Uterus (tissue), 4 donors: Measurements from ENCODE around the gene ENO4. TPM values are rescaled to one million over a fixed set of nuclear protein-coding genes. Genes with fewer than 3 reads are reported as not detected.

Experiments used
- DNase-seq, 2 donors: peaks; one replicate each; pipeline ENCODE4 v3.0.0-alpha.2; 2019 to 2020
- H3K27ac ChIP-seq, 2 donors: fragments of 200-600 bp; sonication (generic); 1 replicate in 1 of 2; 2 replicates in 1 of 2; pipeline ENCODE4 v1.5.1; 2016 to 2018
- H3K27me3 ChIP-seq, 2 donors: fragments of 200-600 bp; sonication (generic); one replicate each; pipeline ENCODE4 v1.5.1; 2018 to 2019; ENCODE audit warnings: control low read depth in 1 of 2
- H3K36me3 ChIP-seq, 2 donors: fragments of 200-600 bp; sonication (generic); one replicate each; pipeline ENCODE4 v1.5.1; 2019; ENCODE audit warnings: control low read depth in 1 of 2
- H3K4me1 ChIP-seq, 2 donors: fragments of 200-600 bp; sonication (generic); one replicate each; pipeline ENCODE4 v1.5.1; 2018 to 2019; ENCODE audit warnings: control low read depth in 1 of 2
- H3K4me3 ChIP-seq, 2 donors: fragments of 200-600 bp; sonication (generic); 1 replicate in 1 of 2; 2 replicates in 1 of 2; pipeline ENCODE4 v1.5.1; 2018 to 2019; ENCODE audit warnings: mild to moderate bottlenecking in 1 of 2
- H3K9me3 ChIP-seq, 2 donors: fragments of 200-600 bp; sonication (generic); one replicate each; pipeline ENCODE4 v1.5.1; 2019; ENCODE audit warnings: control low read depth in 1 of 2
- CTCF ChIP-seq, 4 experiments: fragments of 200-600 bp in 2 of 4; fragments of 450-650 bp in 2 of 4; sonication (generic) in 2 of 4; IDR thresholded peaks; one replicate each; pipeline ENCODE4 v1.5.1; 2016 to 2019; ENCODE audit warnings: antibody characterized with exemption in 4 of 4, mild to moderate bottlenecking in 2 of 4, moderate library complexity in 1 of 4
- POLR2A ChIP-seq, 2 donors: fragments of 450-650 bp; IDR thresholded peaks; one replicate each; pipeline ENCODE4 v1.6.1; 2016; ENCODE audit warnings: antibody characterized with exemption in 2 of 2, mild to moderate bottlenecking in 1 of 2, moderate library complexity in 1 of 2
- intact Hi-C: fragments of 100-400 bp; cut with DNase I; formaldehyde crosslinking; loops from one replicate; pipeline ENCODE4 v1.15.1; 2023; ENCODE audit warnings: low total_unique reads
- total RNA-seq, 4 donors: library from RNA; depleted of rRNA in 3 of 4; stranded (reverse); fragments of >200 nt in 3 of 4; gene quantifications; one replicate each; pipeline versions ENCODE4 v1.1.0 to v1.2.4, GENCODE V29; 2014 to 2023
- donor health status: DM: yes; HTN: yes; CAD: no.

ENO4 gene
- total RNA-seq, 4 donors from 2014 or later: 0.67 to 2.6 (median 2.2) TPM; not detected in 1

- H3K27me3 ChIP-seq: no peaks in the 10 kb centered on the region
- TF ChIP-seq POLR2A (IDR thresholded peaks at IDR 0.05): no peak
- no peak for TF ChIP-seq CTCF (IDR thresholded peaks at IDR 0.05)
These were observed 4.4 kb downstream of the ENO4 start for GRCh38 chr10:116853701-116854100.

GRCh38 chr10:116857156-116857555 lies 7.9 kb downstream of the ENO4 start:
- no peak for DNase-seq
- no peaks in the 10 kb centered on the region for H3K9me3 ChIP-seq
- H3K27me3 ChIP-seq: no peaks in the 10 kb centered on the region
- no peaks in the 10 kb centered on the region for H3K36me3 ChIP-seq
- TF ChIP-seq CTCF (IDR thresholded peaks at IDR 0.05) (no peak), POLR2A (IDR thresholded peaks at IDR 0.05) (no peak)
- no peak overlapping the region for H3K4me3 ChIP-seq
- H3K4me1 ChIP-seq: no peaks in the 10 kb centered on the region
- intact Hi-C loops: no loop called here
- H3K27ac ChIP-seq: no peak overlapping the region

More at GRCh38 chr10:116853701-116854100, 4.4 kb downstream of the ENO4 start:
- H3K27ac ChIP-seq: no peak overlapping the region
- intact Hi-C loops: no loop called here
- DNase-seq: no peak
- no peak overlapping the region for H3K4me3 ChIP-seq
- no peaks in the 10 kb centered on the region for H3K4me1 ChIP-seq
- no peaks in the 10 kb centered on the region for H3K36me3 ChIP-seq
- H3K9me3 ChIP-seq: no peaks in the 10 kb centered on the region

GRCh38 chr10:116861796-116862195 lies 12.5 kb downstream of the ENO4 start:
- Histone ChIP-seq H3K4me1 (no peaks in the 10 kb centered on the region), H3K27ac (no peak overlapping the region), H3K9me3 (no peaks in the 10 kb centered on the region), H3K4me3 (no peak overlapping the region), H3K36me3 (no peaks in the 10 kb centered on the region), H3K27me3 (no peaks in the 10 kb centered on the region)
- TF ChIP-seq POLR2A (IDR thresholded peaks at IDR 0.05) (no peak), CTCF (IDR thresholded peaks at IDR 0.05) (no peak)
- DNase-seq: no peak
- intact Hi-C loops: no loop called here

- H3K9me3 ChIP-seq: no peaks in the 10 kb centered on the region
- H3K27me3 ChIP-seq: no peaks in the 10 kb centered on the region
- no peaks in the 10 kb centered on the region for H3K36me3 ChIP-seq
- H3K4me1 ChIP-seq: no peaks in the 10 kb centered on the region
- no peak overlapping the region for H3K27ac ChIP-seq
- intact Hi-C loops: no loop called here
- DNase-seq: no peak
- no peak for TF ChIP-seq CTCF (IDR thresholded peaks at IDR 0.05)
- TF ChIP-seq POLR2A (IDR thresholded peaks at IDR 0.05): no peak
- H3K4me3 ChIP-seq: no peak overlapping the region
These were observed 15.1 kb downstream of the ENO4 start for GRCh38 chr10:116864436-116864835.

- no peak overlapping the region for H3K4me3 ChIP-seq
- no peaks in the 10 kb centered on the region for H3K36me3 ChIP-seq
- no peak for DNase-seq
- H3K27me3 ChIP-seq: no peaks in the 10 kb centered on the region
- intact Hi-C loops: no loop called here
- no peak overlapping the region for H3K27ac ChIP-seq
- H3K4me1 ChIP-seq: no peaks in the 10 kb centered on the region
- no peaks in the 10 kb centered on the region for H3K9me3 ChIP-seq
- no peak for TF ChIP-seq CTCF (IDR thresholded peaks at IDR 0.05)
- TF ChIP-seq POLR2A (IDR thresholded peaks at IDR 0.05): no peak
These were observed 16.8 kb downstream of the ENO4 start for GRCh38 chr10:116866066-116866465.
